ENCODE results near the gene TNFRSF4. TPM values are rescaled to one million over a fixed set of nuclear protein-coding genes. Genes with fewer than 3 reads are reported as not detected.

Gene TNFRSF4
- total RNA-seq, 1 experiment from 2014 or later: not detected

DNA sequence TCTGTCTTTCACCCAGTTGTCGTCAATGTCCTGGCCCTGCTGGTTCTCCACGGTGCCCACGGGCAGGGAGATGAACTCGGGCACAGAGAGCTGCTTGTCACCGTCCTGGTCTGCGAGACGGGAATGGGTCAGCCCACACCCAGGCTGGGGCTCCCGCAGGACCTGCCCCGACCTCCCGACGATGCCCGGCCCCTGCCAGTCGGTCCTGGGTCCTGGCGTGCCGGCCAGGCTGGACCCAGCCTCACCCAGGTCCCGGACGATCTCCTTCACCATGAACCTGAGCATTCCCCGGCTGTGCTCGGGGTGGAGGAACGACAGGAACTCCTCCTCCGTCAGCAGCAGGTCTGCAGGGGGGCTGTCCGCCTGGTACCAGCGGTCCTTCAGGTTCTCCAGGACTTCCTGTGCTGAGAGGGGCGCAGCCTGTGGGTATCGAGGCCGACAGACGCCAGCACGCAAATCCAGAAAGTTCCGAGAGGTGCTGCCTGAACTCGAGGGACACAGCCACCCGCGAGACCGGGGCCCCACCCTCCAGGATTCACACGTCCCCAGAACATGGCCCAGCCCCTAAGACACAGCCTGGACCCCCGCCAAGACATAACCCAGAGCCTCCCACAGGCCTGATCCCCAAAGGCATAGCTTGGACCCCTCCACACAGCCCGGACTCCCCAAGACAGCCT, 4.7 kb upstream of the TNFRSF4 start:
- DNase-seq (ENCODE audit: low spot score): no peak

DNA sequence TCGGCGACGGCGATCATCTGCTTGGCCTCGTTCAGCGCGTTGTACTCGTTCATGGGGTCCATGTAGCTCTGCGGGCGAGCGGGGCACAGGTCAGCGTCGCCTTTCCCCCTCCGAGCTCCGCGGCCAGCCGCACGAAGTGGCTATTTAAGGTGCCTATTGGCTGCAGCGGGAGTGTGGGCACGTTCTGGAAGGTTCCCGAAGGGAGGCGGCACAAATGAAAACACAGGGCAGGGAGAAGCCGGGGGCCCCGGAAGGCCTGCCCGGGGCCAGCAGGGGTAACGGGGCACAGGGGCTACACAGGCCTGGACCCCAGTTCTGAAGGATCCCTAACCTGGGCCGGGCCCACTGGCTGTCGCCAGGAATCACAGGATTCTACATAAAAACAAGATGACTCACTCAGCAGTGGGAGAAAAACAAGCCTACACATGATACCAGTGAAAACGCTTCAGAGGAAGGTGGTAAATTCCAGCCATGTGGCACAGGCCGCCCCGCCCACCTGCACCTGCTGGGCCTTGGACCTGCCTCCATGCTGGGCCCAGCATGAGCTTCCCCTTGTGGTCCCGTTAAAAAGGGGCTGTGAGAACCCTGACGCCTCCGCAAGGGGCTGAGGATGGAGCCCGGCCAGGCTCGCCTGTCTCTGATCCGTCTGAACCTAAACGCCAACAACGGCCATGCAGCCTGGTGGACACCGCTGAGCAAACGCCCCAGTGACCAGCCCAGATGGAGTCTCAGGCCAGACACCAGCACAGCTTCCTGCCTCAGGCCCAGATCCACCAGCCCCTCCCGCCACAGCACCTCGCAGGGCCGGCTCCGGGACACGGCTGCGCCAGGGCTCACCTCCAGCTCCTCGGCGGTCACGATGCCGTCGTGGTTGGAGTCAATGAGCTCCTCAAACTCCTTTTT, 3.9 kb upstream of the TNFRSF4 start:
- peak; percentile 65 for DNase-seq (ENCODE audit: low spot score)

DNA sequence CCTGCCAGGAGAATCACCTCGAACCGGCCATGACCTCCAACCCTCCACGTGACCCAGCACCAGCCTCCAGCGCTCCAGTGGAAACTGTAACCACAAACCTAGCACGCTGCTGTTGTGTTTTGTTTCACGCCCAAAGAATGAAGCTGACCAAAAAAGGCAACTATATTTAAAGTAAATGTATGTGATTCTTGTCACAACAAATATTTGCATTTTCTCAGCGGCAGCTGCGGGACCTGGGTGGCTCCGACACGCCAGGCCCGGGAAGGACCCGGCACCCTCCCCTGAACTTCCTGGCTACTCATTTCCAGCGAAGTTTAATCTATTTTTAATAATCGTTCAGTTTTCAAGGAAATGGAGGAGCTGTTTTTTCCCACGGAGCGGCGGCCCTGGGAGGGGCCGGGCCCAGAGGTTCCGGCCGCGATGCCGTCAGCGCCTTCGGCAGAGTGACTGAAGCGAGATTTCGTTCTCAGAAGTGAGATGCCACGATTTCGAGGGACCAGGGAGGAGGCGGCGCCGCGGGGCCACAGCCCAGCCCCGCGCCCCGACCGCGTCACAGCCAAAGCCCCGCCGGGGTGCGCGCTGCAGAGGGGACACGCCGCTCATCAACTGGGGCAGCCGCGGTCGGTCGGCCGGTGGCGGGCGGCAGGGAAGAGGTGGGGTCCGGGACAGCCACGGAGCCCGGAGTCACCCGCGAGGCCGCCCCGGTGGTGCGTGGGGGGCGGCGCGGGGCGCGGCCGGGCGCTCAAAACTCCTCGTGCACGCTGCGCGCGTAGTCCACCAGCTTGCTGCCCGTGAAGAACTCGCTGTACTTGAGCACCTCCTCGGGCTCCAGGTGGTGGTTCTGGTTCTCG, 3.0 kb upstream of the TNFRSF4 start:
- no peak for DNase-seq (ENCODE audit: low spot score)

DNA sequence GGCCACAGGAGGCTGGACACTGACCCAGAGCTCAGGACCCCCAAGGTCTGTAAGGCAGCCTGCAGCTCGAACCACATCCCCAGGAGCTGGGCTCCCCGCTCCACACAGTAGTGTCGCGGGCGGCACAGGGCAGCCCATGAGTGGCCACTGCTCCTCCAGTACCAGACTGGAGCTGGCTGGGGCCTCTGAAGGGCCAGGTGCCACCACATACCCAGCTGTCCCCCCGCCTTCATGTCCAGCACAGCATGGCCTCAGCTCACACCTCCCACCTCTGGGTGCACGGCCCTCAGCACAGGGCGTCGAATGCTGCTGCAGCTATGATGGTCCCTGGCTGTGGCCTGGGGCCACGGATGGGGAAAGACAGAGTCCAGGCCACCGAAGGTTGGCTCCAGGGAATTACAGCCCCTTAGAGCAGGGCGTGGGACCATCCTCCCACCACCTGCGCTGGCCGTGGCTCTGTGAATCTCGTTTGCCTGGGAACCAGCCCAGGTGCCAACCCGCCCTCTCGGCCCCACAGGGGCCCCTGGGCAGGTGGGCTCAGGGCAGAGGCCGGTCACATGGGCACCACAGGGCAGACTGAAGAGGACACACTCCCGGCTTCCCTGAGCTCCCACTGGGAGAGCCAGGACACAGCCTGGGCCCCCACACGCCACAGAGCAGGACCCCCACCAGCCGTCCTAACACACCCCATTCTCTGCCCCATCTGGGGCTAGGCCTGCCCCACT, 2.1 kb upstream of the TNFRSF4 start:
- DNase-seq (ENCODE audit: low spot score): no peak

DNA sequence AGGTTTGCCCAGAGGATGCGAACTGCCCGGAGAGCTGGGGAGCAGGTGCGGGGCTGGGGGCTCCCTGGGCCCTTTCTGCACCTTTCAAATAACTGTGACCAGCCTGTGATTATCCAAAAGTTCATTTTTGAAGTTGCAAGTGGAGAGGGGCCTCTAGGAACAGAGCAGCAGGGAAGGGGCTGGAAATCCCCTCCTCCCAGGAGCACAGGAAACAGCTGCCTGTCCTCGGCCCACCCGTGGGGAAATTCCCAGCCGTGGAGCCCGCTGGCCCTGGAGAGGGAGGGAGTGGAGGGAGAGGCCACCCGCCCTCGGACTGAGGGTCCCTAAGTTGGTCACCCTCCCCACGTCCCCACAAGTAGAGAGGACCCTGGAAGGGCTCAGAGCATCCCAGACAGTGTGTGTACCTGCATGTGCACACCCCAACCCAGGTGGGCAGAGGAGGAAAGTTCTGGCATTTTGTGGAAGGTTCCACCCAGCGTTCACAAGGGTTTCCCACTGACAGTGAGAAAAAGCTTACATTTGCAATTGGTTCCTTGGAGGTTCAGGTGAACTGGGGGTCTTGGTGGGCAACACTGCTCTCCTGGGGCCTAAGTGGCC, 1.2 kb upstream of the TNFRSF4 start:
- no peak for DNase-seq (ENCODE audit: low spot score)

DNA sequence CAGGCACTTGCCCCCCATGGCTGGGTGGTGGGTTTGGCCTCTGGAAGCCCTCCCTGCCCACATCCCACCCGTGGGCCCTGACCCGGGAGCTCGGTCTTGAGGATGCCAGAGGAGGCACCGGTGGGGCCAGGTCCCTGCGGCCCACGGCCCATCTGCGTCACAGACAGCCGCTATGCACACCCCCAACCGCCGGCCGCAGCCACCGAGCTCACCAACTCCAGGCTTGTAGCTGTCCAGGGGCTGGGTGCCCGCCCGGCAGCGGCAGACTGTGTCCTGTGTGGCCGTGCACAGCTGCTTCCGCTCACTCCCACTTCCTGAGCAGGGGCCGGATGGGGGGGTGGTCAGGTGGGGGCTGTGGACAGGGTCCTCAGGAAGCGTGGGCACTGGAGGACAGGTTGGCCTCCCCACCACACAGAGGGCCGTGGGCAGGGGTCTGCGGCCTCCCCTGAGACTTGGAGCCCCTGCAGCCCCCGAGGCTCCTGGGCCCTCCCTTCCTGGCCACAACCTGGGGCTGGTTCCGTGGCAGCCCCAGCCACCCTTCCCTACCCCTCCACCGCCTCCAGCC, 1.1 kb downstream of the TNFRSF4 start:
- no peak for DNase-seq (ENCODE audit: low spot score)

DNA sequence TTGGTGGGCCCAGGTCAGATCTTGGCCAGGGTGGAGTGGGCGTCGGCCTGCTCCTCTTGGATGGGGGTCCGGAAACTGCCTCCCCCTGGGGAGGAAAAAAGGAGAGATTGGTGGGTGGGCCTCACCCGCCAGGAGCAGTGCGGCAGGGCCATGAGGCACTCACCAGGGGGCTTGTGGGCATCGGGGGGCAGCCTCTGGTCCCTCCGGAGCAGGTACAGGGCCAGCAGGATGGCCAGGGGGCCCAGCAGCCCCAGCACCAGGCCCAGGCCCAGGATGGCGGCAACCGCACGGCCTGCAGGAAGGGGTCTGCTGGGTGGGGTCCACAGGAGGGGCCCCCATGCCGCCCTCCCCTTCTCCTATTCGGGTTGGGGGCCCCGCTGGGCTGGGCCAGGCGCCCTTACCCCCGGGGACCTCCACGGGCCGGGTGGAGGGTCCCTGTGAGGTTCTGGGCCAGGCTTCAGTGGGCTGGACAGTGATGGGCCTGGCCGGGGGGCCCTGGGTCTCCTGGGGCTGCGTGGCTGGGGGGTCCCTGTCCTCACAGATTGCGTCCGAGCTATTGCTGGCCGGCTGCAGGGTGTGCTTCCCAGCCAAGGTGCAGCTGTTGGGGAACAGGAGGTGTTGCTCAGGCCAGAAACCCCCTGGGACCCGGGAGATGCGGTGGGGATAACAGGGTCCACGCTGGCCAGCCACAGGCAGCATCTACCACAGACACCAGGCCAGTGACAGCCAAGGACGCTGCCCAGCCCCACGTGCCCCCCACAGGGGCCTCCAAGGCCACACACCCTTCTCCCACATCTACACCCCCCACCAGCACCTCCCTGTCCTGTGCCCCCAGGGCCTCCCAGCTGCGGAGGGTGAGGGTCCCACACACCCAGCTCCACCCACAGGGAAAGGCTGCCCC, 2.2 kb downstream of the TNFRSF4 start:
- no peak for DNase-seq (ENCODE audit: low spot score)

DNA sequence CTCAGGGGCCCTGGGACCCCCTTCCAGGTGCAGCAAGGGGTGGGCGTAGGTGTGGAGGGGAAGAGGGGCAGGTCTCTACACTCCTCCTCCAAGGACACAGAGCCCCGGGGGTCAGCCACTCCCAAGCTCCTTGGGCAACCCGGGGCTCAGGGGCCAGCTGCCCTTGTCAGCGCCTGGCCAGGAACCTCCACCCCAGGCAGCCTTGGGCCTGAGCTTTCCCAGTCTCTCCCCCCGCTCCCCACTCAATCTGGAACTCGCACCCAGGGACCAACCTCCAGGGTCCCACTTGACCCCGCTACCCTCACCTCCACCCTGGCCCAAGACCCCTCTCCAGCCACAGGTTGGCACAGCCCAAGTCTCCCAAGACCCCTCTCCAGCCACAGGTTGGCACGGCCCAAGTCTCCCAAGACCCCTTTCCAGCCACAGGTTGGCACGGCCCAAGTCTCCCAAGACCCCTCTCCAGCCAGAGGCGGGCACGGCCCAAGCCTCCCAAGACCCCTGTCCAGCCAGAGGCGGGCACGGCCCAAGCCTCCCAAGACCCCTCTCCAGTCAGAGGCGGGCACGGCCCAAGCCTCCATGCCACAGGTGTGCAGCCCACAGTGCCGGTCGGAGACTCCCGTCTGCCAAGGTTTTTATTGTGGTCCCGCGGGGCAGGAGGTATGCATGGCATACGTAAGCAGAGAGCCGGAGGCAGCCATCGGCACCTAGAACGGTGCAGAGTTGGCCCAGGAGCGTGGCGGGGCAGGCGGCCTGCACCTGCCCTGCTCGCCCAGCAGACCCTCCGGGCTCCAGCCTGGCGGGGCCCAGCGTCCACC, 3.0 kb downstream of the TNFRSF4 start:
- DNase-seq (ENCODE audit: low spot score): no peak

DNA sequence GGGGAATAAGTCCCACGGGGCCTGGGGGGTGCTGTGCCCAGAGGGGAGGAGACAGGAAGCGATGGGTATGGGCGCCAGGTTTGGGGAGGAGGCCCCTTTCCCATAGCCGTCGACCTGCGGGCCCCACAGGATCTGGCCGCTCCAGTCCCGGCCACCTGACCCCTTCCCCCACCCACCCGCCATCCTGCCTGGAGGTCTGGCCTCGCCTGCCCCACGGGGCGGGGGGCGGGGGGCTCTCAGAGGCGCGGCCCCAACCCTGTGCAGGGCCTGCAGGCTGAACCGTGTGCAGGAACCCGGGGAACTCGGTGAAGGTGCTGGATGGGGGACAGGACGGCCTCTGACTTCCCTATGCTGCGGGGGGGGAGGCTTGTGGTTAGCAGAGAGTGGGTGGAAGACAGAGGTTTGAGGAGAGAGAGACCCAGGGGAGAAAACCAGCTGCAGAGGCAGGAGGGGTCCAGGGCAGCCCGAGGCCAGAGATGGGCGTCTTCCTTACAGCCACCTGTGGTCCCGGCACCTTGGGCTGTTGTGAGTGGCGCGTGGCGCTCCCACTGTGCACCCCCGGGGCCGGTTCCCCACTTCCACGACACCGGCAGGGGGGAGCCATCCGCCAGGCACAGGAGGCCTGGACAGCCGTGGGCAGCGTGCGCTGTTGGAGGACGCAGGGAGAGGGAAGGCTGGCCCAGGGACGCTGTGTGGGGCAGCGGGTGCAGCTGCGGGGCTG, 5.1 kb downstream of the TNFRSF4 start:
- no peak for DNase-seq (ENCODE audit: low spot score)

DNA sequence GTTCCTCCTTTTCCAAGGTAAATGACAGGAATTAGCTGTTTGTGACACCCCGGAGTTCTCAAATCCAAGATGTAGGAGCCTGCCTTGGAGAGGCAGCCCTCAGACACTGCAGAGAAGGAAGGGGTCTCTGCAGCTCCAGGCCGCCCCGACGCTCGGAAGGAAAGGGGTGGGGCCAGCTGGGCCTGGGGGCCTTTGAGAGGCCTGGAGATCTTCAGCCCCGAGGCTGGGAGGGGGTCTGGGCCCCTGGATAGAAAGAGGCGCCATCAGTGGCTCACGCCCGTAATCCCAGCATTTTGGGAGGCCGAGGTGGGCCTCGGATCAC, 6.4 kb downstream of the TNFRSF4 start:
- no peak for DNase-seq (ENCODE audit: low spot score)

DNA sequence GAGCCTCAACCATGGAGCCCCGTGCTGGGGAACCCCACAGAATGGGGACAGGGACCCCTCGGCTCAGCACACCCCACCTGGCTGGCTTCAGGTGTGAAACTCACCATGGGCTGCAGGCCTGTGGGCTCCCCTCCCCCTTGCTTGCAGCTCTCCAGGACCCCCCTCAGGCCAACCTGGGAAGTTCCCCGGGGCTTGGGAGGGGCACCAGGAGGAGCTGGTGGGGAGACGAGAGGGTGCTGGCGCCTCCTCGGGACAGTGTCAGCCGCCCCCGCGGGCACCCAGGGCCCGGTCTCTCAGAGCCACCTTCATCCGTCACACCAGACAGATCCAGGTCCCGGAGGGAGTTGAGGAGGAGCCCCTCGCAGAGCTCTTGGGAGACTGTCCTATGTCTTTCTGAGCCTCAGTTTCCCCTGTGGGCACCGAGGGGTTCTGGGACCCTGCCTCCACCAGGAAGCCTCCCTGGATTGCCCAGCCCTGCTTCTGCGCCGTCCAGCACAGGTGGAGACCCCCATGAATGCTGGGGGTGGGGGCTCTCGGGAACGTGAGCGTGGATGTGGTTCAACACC, 6.9 kb downstream of the TNFRSF4 start:
- no peak for DNase-seq (ENCODE audit: low spot score)

DNA sequence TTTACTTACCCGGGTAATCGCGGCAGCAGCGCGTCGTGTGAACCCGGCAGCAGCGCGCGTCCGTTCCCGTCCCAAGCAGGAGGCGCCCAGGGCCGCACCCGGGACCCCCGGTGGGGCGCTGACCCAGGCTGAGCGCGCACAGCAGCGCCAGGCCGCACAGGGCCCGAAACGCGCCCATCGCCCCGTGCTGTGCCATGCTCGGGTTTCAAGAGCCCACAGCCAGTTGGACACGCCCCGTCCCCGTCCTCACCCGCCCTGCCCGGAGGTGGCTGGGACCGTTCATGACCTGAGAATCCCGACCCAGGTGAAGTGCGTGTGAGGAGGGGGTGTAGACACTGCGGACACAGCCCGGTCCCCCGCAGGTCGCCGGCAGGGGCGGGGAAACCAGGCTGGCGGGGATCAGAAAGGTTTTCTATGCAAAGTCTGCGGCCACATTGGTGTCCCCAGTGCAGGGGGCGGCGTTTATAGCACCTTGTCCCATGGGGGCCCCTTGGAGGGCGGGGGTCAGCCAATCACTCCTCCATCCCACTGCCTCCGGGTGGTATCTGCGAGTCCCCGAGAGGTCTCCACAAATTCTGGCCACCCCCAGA, 7.5 kb downstream of the TNFRSF4 start, which contains the start of gene TNFRSF18:
TNFRSF18 (minus strand) TSS at position 217 of the 590 bp plus-strand sequence; CDS start at position 196, 21 bp downstream.
- no peak for DNase-seq (ENCODE audit: low spot score)

DNA sequence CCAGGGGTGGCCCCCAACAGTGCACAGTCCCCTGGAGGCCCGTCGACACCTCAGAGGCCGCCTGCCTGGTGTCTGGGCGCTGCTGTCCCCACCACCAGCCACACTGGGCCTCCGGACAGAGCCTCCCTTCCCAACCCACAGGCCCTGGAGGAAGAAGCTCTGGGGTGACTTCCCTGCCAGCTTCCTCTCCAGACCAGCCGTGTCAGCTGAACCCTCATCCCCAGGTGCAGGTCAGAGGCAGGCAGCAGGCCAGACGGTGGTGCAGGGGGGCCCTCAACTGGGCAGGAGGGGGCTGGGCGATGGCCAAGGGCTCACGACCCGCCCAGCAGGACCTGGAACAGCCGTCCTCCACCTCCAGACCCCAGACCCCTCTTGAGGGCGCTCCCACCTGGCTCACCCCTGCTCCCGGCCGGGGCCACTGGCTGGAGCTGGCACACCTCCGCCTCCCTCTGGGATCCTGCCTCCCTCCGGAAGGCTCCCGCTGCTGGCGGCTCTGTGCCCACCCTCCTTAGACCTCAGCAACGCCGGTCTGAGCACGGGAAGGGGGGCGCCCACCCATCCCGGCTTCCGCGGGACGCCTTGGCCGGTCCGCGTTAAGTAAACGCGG, 8.1 kb downstream of the TNFRSF4 start:
- no peak for DNase-seq (ENCODE audit: low spot score)

DNA sequence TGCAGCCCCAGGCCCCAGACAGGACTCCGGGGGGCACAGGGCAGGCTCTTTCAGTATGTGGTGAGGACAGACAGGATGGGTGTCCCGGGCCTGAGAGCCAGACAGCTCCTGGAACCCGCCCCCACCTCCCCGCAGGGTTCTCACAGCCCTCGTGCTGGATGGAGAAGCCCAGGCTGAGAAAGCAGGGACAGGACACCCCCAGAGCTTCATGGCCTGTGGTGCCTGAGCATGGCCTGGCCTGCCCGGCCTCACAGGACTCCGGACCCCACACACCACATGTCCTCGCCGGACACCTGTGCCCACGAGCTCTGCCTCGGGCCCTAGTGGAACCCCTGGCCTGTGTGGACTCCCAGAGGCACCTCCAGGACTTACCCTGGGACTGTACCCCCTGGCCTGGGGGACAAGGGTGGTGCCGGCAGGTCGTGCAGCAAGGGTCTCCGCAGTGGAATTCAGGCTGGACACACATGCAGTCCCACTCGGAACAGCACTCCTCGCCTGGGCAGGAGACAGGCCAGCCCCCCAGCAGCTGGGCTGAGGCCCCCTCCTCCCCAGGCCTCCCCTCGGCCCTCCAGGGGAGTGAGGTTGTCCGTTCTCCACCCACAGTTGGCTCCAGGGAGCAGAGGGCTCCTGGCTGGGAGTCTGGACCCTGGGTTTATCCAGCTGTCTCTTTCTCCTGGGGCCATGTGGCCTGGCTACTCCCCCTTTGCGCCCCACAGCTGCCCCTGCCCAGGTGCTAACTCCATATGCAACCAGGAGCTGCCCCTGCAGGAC, 8.8 kb downstream of the TNFRSF4 start:
- no peak for DNase-seq (ENCODE audit: low spot score)

DNA sequence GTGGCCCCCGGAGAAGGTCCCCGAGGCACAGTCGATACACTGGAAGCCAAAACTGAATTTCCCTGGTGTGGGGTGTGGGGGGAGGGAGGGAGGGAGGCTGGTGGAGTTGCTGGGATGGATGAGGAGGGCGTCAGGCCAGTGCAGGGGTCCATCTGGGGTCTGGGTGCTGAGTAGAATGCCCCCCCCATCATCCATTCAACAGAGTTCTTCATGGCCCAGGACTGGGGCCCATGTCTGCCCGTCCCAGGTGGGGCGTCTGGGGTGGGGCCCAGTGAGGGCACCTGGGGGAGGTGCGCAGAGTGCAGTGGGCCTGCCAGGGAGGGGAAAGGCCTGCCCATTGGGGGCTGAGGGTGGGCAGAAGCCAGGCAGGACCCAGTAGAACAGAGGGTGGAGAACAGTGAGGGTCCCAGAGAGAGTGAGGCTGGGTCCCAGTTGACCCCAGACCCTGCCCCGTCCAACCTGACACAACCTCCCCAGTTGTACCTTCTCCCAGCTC, 9.5 kb downstream of the TNFRSF4 start:
- no peak for DNase-seq (ENCODE audit: low spot score)
